Natural killer cell treated with Interleukin-12 subunit alpha and Interleukin-12 subunit beta and Interleukin-15 and Interleukin-18, amount 100 ng/mL, for 72 hours (primary cell): ENCODE measurements around the gene ZNF383. TPM values are rescaled to one million over a fixed set of nuclear protein-coding genes. Genes with fewer than 3 reads are reported as not detected.
"Not testable (repeated sequence)": the region's sequence is repeated elsewhere in the genome, so short reads cannot be mapped to it uniquely, and the experiment has no call there.

Source experiments
- ATAC-seq, 2 donors: fragments of 150-1000 bp; cut with Tn5 transposase in 1 of 2; sonication (Bioruptor Pico), chemical (Tn5 transposase) in 1 of 2; 2 replicates each; pipeline ENCODE4 v1.10.0; 2021
- DNase-seq: peaks from one replicate; pipeline ENCODE4 v3.0.0; 2022; ENCODE audit warnings: low spot score
- H3K27ac Mint-ChIP-seq, 2 donors: 1 replicate in 1 of 2; 2 replicates in 1 of 2; pipeline ENCODE4 v1.8.0; 2022; ENCODE audit warnings: mixed read lengths in 2 of 2, mild to moderate bottlenecking in 1 of 2, moderate library complexity in 1 of 2
- H3K27me3 Mint-ChIP-seq, 2 donors: 1 replicate in 1 of 2; 2 replicates in 1 of 2; pipeline ENCODE4 v1.8.0; 2022; ENCODE audit warnings: mixed read lengths in 2 of 2
- H3K36me3 Mint-ChIP-seq: one replicate; pipeline ENCODE4 v1.8.0; 2022; ENCODE audit warnings: mixed read lengths
- H3K4me1 Mint-ChIP-seq, 2 donors: 1 replicate in 1 of 2; 2 replicates in 1 of 2; pipeline ENCODE4 v1.8.0; 2022; ENCODE audit warnings: low read depth in 2 of 2, mixed read lengths in 2 of 2, mild to moderate bottlenecking in 1 of 2
- H3K4me3 Mint-ChIP-seq: one replicate; pipeline ENCODE4 v1.8.0; 2022; ENCODE audit warnings: mixed read lengths
- H3K9me3 Mint-ChIP-seq: 2 replicates; pipeline ENCODE4 v1.8.0; 2022; ENCODE audit warnings: mixed read lengths
- total RNA-seq, 2 donors: library from RNA; stranded (reverse); gene quantifications; one replicate each; pipeline ENCODE4 v1.2.3, GENCODE V29; 2022

ZNF383 gene
- total RNA-seq, 2 donors from 2014 or later = 12.1 to 13.4 TPM

- H3K9me3 Mint-ChIP-seq = peaks cover 31% of the 10 kb centered on the region
- no peaks in the 10 kb centered on the region for H3K27me3 Mint-ChIP-seq
- peak; percentile 76 for DNase-seq
- ATAC-seq = peak; percentile 83 to 90
- no peaks in the 10 kb centered on the region for H3K4me1 Mint-ChIP-seq
- H3K36me3 Mint-ChIP-seq = peaks cover 48% of the 10 kb centered on the region
- peak overlapping the region; percentile 80 for H3K4me3 Mint-ChIP-seq
- H3K27ac Mint-ChIP-seq = peak overlapping the region in 1 of 2 donors; percentile 33
Observed at GRCh38 chr19:37251308-37252229, 33.6 kb downstream of the ZNF383 start.

- H3K27ac Mint-ChIP-seq, H3K4me3 Mint-ChIP-seq, ATAC-seq, H3K9me3 Mint-ChIP-seq, DNase-seq, H3K27me3 Mint-ChIP-seq, H3K4me1 Mint-ChIP-seq: not testable (repeated sequence)
- peaks cover 22% of the 10 kb centered on the region for H3K36me3 Mint-ChIP-seq
Observed at GRCh38 chr19:37263028-37263427, 45.0 kb downstream of the ZNF383 start.

GRCh38 chr19:37267005-37267404, 49.0 kb downstream of the ZNF383 start:
- not testable (repeated sequence) for H3K4me1 Mint-ChIP-seq, H3K9me3 Mint-ChIP-seq, DNase-seq, ATAC-seq, H3K27ac Mint-ChIP-seq, H3K4me3 Mint-ChIP-seq, H3K27me3 Mint-ChIP-seq
- H3K36me3 Mint-ChIP-seq = peaks cover 11% of the 10 kb centered on the region

- not testable (repeated sequence) for DNase-seq, H3K27me3 Mint-ChIP-seq, H3K27ac Mint-ChIP-seq, ATAC-seq, H3K9me3 Mint-ChIP-seq, H3K4me1 Mint-ChIP-seq, H3K4me3 Mint-ChIP-seq
- peaks cover 11% of the 10 kb centered on the region for H3K36me3 Mint-ChIP-seq
Observed at GRCh38 chr19:37267755-37268154, 49.7 kb downstream of the ZNF383 start.

- H3K9me3 Mint-ChIP-seq, DNase-seq, H3K27me3 Mint-ChIP-seq, H3K36me3 Mint-ChIP-seq, H3K4me3 Mint-ChIP-seq, H3K27ac Mint-ChIP-seq, ATAC-seq, H3K4me1 Mint-ChIP-seq: not testable (repeated sequence)
Observed at GRCh38 chr19:37280656-37281055, 62.6 kb downstream of the ZNF383 start.

GRCh38 chr19:37284020-37284419, 66.0 kb downstream of the ZNF383 start:
- not testable (repeated sequence) for H3K4me3 Mint-ChIP-seq, H3K36me3 Mint-ChIP-seq, H3K4me1 Mint-ChIP-seq, ATAC-seq, H3K27ac Mint-ChIP-seq, DNase-seq, H3K27me3 Mint-ChIP-seq, H3K9me3 Mint-ChIP-seq

GRCh38 chr19:37289229-37289628, 71.2 kb downstream of the ZNF383 start:
- DNase-seq = peak; percentile 78
- not testable (repeated sequence) for H3K4me1 Mint-ChIP-seq, H3K27ac Mint-ChIP-seq, ATAC-seq, H3K4me3 Mint-ChIP-seq, H3K9me3 Mint-ChIP-seq, H3K27me3 Mint-ChIP-seq, H3K36me3 Mint-ChIP-seq

GRCh38 chr19:37292998-37293939, 75.3 kb downstream of the ZNF383 start:
- not testable (repeated sequence) for ATAC-seq, H3K4me1 Mint-ChIP-seq, H3K4me3 Mint-ChIP-seq, H3K9me3 Mint-ChIP-seq, H3K27me3 Mint-ChIP-seq, H3K36me3 Mint-ChIP-seq, H3K27ac Mint-ChIP-seq
- peak; percentile 87 for DNase-seq

GRCh38 chr19:37294246-37294645, 76.2 kb downstream of the ZNF383 start:
- not testable (repeated sequence) for H3K4me1 Mint-ChIP-seq, ATAC-seq, H3K27ac Mint-ChIP-seq, H3K9me3 Mint-ChIP-seq, H3K4me3 Mint-ChIP-seq, H3K27me3 Mint-ChIP-seq, H3K36me3 Mint-ChIP-seq
- peak; percentile 80 for DNase-seq

Other genes with a start within 250 kb of the ZNF383 start
- 10 to 100 TPM; 10.6 to 14.5 TPM for gene ZNF420, start 139.8 kb upstream of the ZNF383 start, total RNA-seq
- gene ZNF585A, start 45.5 kb upstream of the ZNF383 start, total RNA-seq = 10 to 100 TPM in 1 of 2 donors, 1 to 10 TPM in 1; 8.1 to 13.3 TPM
- gene ZNF585B, start 7.7 kb upstream of the ZNF383 start, total RNA-seq = 10 to 100 TPM in 1 of 2 donors, 1 to 10 TPM in 1; 5.8 to 17.4 TPM
- gene ZNF527, start 152.9 kb downstream of the ZNF383 start, total RNA-seq = 1 to 10 TPM; 5.6 to 6.7 TPM
- gene ZNF569, start 249.2 kb downstream of the ZNF383 start, total RNA-seq = 1 to 10 TPM; 3.6 to 6.2 TPM